Testis (tissue), 2 donors: Measurements from ENCODE around the gene POU6F2.

Experiments
- CTCF ChIP-seq, 3 experiments: fragments of 450-650 bp in 2 of 3; fragments of 200-600 bp in 1 of 3; sonication (generic) in 1 of 3; IDR thresholded peaks; one replicate each; pipeline ENCODE4 v1.5.1; 2016 to 2019; ENCODE audit warnings: antibody characterized with exemption in 3 of 3, mild to moderate bottlenecking in 2 of 3, moderate library complexity in 1 of 3
- POLR2A ChIP-seq: fragments of 450-650 bp; IDR thresholded peaks from one replicate; pipeline ENCODE4 v1.6.1; 2017; ENCODE audit warnings: antibody characterized with exemption, mild to moderate bottlenecking, moderate library complexity

- no peak for TF ChIP-seq CTCF (IDR thresholded peaks at IDR 0.05)
- TF ChIP-seq POLR2A, result no peak
Observed at GRCh38 chr7:39516498-39516897, 538.8 kb downstream of the POU6F2 start.
